ENCODE data around the gene AHCTF1.

DNA sequence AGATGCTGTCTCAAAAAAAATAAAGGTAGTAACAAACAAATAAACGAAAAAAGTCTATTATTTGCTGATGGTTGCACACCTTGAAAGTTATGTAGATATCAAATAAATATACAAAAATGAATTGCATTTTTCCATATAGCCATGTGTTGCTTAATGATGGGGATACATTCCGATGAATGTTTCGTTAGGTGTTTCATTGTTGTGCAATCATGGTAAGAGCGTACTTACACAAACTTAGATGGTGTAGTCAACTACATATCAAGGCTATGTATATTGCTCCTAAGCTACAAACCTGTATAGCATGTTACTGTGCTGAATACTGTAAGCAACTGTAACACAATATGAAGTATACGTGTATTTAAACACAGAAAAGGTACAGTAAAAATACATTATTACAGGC, 34.4 kb downstream of the AHCTF1 start:
- no peak for TF ChIP-seq POLR2A (IDR thresholded peaks at IDR 0.05)
- TF ChIP-seq CTCF (IDR thresholded peaks at IDR 0.05): no peak
